B cell (primary cell): Measurements from ENCODE around the gene CD274. TPM values are rescaled to one million over a fixed set of nuclear protein-coding genes. Genes with fewer than 3 reads are reported as not detected.
A peak's percentile ranks its signal among the peaks of the same experiment; 100 is the strongest.

Experiments used
- ATAC-seq: fragments of 200-7000 bp; cut with Tn5 transposase; one replicate; pipeline ENCODE4 v1.10.0; 2021; ENCODE audit warnings: low read depth, mild to moderate bottlenecking, moderate number of reproducible peaks, moderate library complexity
- CTCF ChIA-PET: fragments of 350-600 bp; sonication (Branson Sonifier 250); formaldehyde crosslinking; loops from one replicate; lab custom pipeline; 2021; ENCODE audit warnings: antibody characterized with exemption, inconsistent platforms; lab: Charles Lee
- POLR2A ChIA-PET: fragments of 350-600 bp; sonication (Branson Sonifier 250); formaldehyde crosslinking; loops from one replicate; lab custom pipeline; 2021; ENCODE audit warnings: antibody characterized with exemption; lab: Charles Lee
- DNase-seq: peaks from one replicate; pipeline ENCODE4 v3.0.0; 2013
- H2AFZ ChIP-seq: 2 replicates; pipeline ENCODE4 v1.6.1; 2012; ENCODE audit warnings: mild to moderate bottlenecking, low read depth, low read length; ENCODE audit not compliant: insufficient read depth, poor library complexity, severe bottlenecking
- H3K27ac ChIP-seq, 2 donors: 1 replicate in 1 of 2; 2 replicates in 1 of 2; pipeline ENCODE4 v1.5.1; 2012 to 2013; ENCODE audit warnings: low read length in 2 of 2, mild to moderate bottlenecking in 2 of 2, moderate library complexity in 1 of 2
- H3K27me3 ChIP-seq, 4 experiments: fragments of 200-600 bp in 1 of 4; sonication (generic) in 1 of 4; replicated peaks in 1 of 4; 1 replicate in 2 of 4; 2 replicates in 2 of 4; pipeline versions ENCODE4 v1.6.1 to v1.7.0; 2013 to 2016; ENCODE audit warnings: low read length in 3 of 4, mild to moderate bottlenecking in 2 of 4, mixed read lengths in 1 of 4, moderate library complexity in 1 of 4; ENCODE audit not compliant: insufficient read depth in 4 of 4, control insufficient read depth in 3 of 4; ENCODE audit errors: control extremely low read depth in 1 of 4
- H3K36me3 ChIP-seq, 2 experiments: replicated peaks in 1 of 2; 1 replicate in 1 of 2; 2 replicates in 1 of 2; pipeline versions ENCODE4 v1.6.1 to v1.7.1; 2013; ENCODE audit warnings: low read length in 1 of 2; ENCODE audit not compliant: insufficient read depth in 2 of 2, control insufficient read depth in 1 of 2; ENCODE audit errors: control extremely low read depth in 1 of 2, extremely low read depth in 1 of 2
- H3K4me1 ChIP-seq, 2 donors: fragments of 200-600 bp in 1 of 2; sonication (generic) in 1 of 2; 1 replicate in 1 of 2; 2 replicates in 1 of 2; pipeline versions ENCODE4 v1.5.1 to v1.6.1; 2013 to 2017; ENCODE audit warnings: low read length in 2 of 2; ENCODE audit not compliant: control insufficient read depth in 2 of 2, insufficient read depth in 2 of 2
- H3K4me2 ChIP-seq: replicated peaks from 2 replicates; pipeline ENCODE3; 2012; ENCODE audit warnings: mild to moderate bottlenecking, low read depth, low read length; ENCODE audit not compliant: poor library complexity, severe bottlenecking
- H3K4me3 ChIP-seq, 5 experiments: fragments of 200-600 bp in 1 of 5; sonication (generic) in 1 of 5; 1 replicate in 3 of 5; 2 replicates in 2 of 5; pipeline versions ENCODE4 v1.5.1 to v1.7.0; 2011 to 2016; ENCODE audit warnings: low read length in 4 of 5, mild to moderate bottlenecking in 4 of 5, low read depth in 2 of 5, control low read depth in 1 of 5, moderate library complexity in 1 of 5; ENCODE audit not compliant: insufficient read depth in 1 of 5; ENCODE audit errors: control extremely low read depth in 1 of 5, extremely low read depth in 1 of 5
- H3K79me2 ChIP-seq: fragments of 200-600 bp; sonication (generic); one replicate; pipeline ENCODE4 v1.6.0; 2016; ENCODE audit warnings: low read length; ENCODE audit not compliant: control insufficient read depth, insufficient read depth
- H3K9ac ChIP-seq: fragments of 200-600 bp; sonication (generic); 2 replicates; pipeline ENCODE4 v1.6.1; 2017; ENCODE audit warnings: mild to moderate bottlenecking, low read length, moderate library complexity
- H3K9me3 ChIP-seq, 3 donors: one replicate each; pipeline versions ENCODE4 v1.6.1 to v1.7.1; 2013; ENCODE audit warnings: low read length in 2 of 3; ENCODE audit not compliant: control insufficient read depth in 2 of 3, insufficient read depth in 1 of 3; ENCODE audit errors: control extremely low read depth in 1 of 3
- H4K20me1 ChIP-seq: 2 replicates; pipeline ENCODE4 v1.6.0; 2012; ENCODE audit warnings: mild to moderate bottlenecking, low read length; ENCODE audit not compliant: insufficient read depth, control insufficient read depth, poor library complexity, severe bottlenecking
- H3K27ac Mint-ChIP-seq: one replicate; pipeline ENCODE4 v1.8.0; 2021; ENCODE audit warnings: mixed read lengths
- H3K27me3 Mint-ChIP-seq: one replicate; pipeline ENCODE4 v1.8.0; 2021; ENCODE audit warnings: mixed read lengths
- H3K4me1 Mint-ChIP-seq: one replicate; pipeline ENCODE4 v1.8.0; 2021; ENCODE audit warnings: mixed read lengths
- H3K4me3 Mint-ChIP-seq: one replicate; pipeline ENCODE4 v1.8.0; 2021; ENCODE audit warnings: mixed read lengths
- H3K9me3 Mint-ChIP-seq: one replicate; pipeline ENCODE4 v1.8.0; 2022; ENCODE audit warnings: mixed read lengths; ENCODE audit not compliant: insufficient read depth
- CTCF ChIP-seq: fragments of 200-600 bp; IDR thresholded peaks from one replicate; pipeline ENCODE4 v1.8.0; 2022; ENCODE audit warnings: antibody characterized with exemption, mild to moderate bottlenecking
- EZH2 ChIP-seq: IDR thresholded peaks from 2 replicates; pipeline ENCODE4 v1.6.1; 2012; ENCODE audit warnings: borderline replicate concordance, low read depth, mild to moderate bottlenecking, moderate library complexity, low read length; ENCODE audit not compliant: insufficient read depth, poor library complexity, severe bottlenecking
- WGBS: methylation state at CpG from one replicate; pipeline ENCODE4 v1.1.5; 2013; ENCODE audit warnings: missing lambda C conversion rate; ENCODE audit not compliant: insufficient coverage; 5-methylcytosine and 5-hydroxymethylcytosine counted together
- intact Hi-C: fragments of 100-400 bp; cut with micrococcal nuclease; formaldehyde crosslinking; loops from one replicate; pipeline ENCODE4 v1.10.0; 2022
- polyA plus RNA-seq: library from polyadenylated mRNA; depleted of rRNA; stranded (reverse); fragments of >200 nt; gene quantifications from 2 replicates; pipeline ENCODE4 v1.2.3, GENCODE V29; 2012
- total RNA-seq, 2 donors: library from RNA; stranded (reverse); fragments of 120-200 nt in 1 of 2; gene quantifications; 1 replicate in 1 of 2; 2 replicates in 1 of 2; pipeline versions ENCODE4 v1.2.3 to v1.2.4, GENCODE V29; 2013 to 2022

Gene CD274
- total and polyA plus RNA-seq, 2 donors (not counting 1 experiment from before 2014, with no cell fraction given), result 1.4 to 7.0 TPM

DNA sequence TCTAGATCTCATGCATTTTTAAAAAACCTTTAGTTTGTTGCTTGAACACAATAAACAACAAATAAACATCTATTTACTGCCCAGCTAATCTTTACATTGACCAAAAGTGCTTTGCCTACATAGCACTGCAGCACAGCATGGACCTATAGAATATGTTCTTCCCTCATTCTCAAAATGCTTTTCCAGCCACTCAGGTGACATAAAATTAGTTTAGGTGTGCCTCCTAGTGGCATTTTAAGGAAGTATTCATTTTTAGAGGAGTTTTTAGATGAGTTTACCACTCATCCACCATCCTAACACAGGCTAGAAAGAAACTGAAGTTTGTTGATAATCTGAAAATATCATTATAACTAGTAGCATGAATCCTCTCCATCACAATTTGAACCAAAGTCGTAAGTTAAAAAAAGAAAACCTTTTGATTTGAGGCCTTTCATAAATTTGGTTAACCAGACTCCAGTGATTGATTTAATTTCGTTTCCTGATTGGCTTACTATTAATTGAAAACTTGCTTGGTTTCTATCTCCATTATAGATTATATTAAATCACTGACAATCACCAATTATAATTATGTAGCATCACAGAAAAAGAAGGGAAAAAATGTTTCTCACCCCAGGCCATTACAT lies 25.2 kb upstream of the CD274 start:
- Mint-ChIP-seq H3K4me1 (peaks cover 1% of the 10 kb centered on the region), H3K9me3 (no peaks in the 10 kb centered on the region), H3K4me3 (no peak overlapping the region), H3K27ac (no peak overlapping the region), H3K27me3 (no peaks in the 10 kb centered on the region)
- WGBS, result no CpG with 5 or more reads among the region's 2 CpGs
- Histone ChIP-seq H2AFZ (no peak overlapping the region), H3K79me2 (peaks cover 3% of the 10 kb centered on the region), H3K27me3 (no peaks in the 10 kb centered on the region), H3K9ac (no peak overlapping the region), H3K4me2 (no peak overlapping the region), H3K4me3 (no peak overlapping the region), H4K20me1 (no peaks in the 10 kb centered on the region), H3K36me3 (peaks cover 0 to 6% of the 10 kb centered on the region in 2 experiments), H3K4me1 (no peaks in the 10 kb centered on the region), H3K27ac (no peak overlapping the region), H3K9me3 (no peaks in the 10 kb centered on the region)
- ChIA-PET POLR2A (no interaction called here), CTCF (interaction anchor here (0.7 to 2.8 kb wide), 10 partner anchors 9 to 239 kb away, joined by 3 to 13 read pairs (median 4); partner anchors contain the start of genes CD274 and PLGRKT)
- peak; percentile 51 for DNase-seq
- intact Hi-C loops, result no loop called here
- peak; percentile 24 for ATAC-seq
- TF ChIP-seq CTCF, result peak; percentile 76
- TF ChIP-seq EZH2, result no peak

DNA sequence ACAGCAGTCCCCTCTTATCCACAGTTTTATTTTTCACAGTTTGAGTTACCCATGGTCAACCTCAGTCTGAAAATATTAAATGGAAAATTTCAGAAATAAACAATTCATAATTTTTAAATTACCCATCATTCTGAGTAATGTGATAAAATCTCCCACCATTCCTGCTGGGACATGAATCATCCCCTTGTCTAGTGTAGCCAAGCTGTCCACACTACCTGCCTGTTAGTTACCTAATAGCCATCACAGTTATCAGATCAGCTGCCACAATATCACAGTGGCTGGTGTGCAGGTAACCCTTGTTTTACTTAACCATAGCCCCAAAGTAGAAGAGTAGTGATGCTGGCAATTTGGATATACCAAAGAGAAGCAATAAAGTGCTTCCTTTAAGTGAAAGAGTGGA lies 23.3 kb upstream of the CD274 start:
- Histone ChIP-seq H3K27ac (no peak overlapping the region), H3K9ac (no peak overlapping the region), H3K9me3 (no peaks in the 10 kb centered on the region), H2AFZ (no peak overlapping the region), H3K4me2 (no peak overlapping the region), H3K4me3 (no peak overlapping the region), H4K20me1 (no peaks in the 10 kb centered on the region), H3K36me3 (peaks cover 4 to 6% of the 10 kb centered on the region in 2 experiments), H3K79me2 (peaks cover 3% of the 10 kb centered on the region), H3K4me1 (no peaks in the 10 kb centered on the region), H3K27me3 (no peaks in the 10 kb centered on the region)
- ChIA-PET CTCF (interaction anchor here (0.6 to 2.8 kb wide), 5 partner anchors 11 to 408 kb away, joined by 3 to 12 read pairs (median 5); partner anchors contain the start of gene PLGRKT), POLR2A (no interaction called here)
- ATAC-seq (no peak), DNase-seq (no peak)
- intact Hi-C loops, result no loop called here
- no peaks in the 10 kb centered on the region for H3K4me1 Mint-ChIP-seq
- H3K27ac Mint-ChIP-seq, result no peak overlapping the region
- no peak overlapping the region for H3K4me3 Mint-ChIP-seq
- no peaks in the 10 kb centered on the region for H3K27me3 Mint-ChIP-seq
- H3K9me3 Mint-ChIP-seq, result no peaks in the 10 kb centered on the region
- TF ChIP-seq CTCF (no peak), EZH2 (no peak)
